T-helper 1 cell (primary cell): ENCODE data around the gene APOF.
"Not testable (repeated sequence)": the region's sequence is repeated elsewhere in the genome, so short reads cannot be mapped to it uniquely, and the experiment has no call there.

ENCODE experiments used
- DNase-seq, 5 donors: peaks; one replicate each; pipeline ENCODE4 v3.0.0-alpha.2; 2012 to 2020
- total RNA-seq, 4 donors: gene quantifications; one replicate each; lab custom pipeline; 2026; lab: John Stamatoyannopoulos, UW

Gene APOF
- 0 to 0.15 (median 0) reads per million in 4 donors for total RNA-seq

GRCh38 chr12:56362130-56363059 lies at the start of gene APOF:
Gene APOF, minus strand, starts transcription at chr12:56362857. Its CDS starts 112 bp downstream, at chr12:56362745.
- DNase-seq: no peak

- DNase-seq: no peak
Measured at GRCh38 chr12:56411781-56412639, 49.4 kb upstream of the APOF start.

GRCh38 chr12:56410768-56411167 lies 48.1 kb upstream of the APOF start:
- no peak for DNase-seq

- no peak for DNase-seq
Measured at GRCh38 chr12:56408799-56409417, 46.3 kb upstream of the APOF start.

DNA sequence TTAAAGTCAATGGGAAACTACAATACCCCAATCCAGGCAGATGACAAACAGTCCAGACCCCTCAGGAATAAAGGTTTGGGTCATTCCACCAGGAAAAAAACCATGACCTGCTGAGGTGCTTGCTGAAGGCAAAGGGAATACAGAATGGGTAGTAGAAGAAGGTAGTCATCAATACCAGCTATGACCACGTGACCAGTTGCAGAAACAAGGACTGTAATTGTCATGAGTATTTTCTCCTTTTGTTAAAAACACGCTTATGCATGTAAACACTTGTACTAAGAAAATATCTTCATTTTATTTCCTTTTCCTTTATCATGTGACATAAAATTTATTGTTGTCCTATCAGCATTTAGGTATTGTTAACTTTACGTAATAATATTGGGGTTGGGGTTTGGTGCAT lies 41.6 kb upstream of the APOF start:
- not testable (repeated sequence) for DNase-seq

DNA sequence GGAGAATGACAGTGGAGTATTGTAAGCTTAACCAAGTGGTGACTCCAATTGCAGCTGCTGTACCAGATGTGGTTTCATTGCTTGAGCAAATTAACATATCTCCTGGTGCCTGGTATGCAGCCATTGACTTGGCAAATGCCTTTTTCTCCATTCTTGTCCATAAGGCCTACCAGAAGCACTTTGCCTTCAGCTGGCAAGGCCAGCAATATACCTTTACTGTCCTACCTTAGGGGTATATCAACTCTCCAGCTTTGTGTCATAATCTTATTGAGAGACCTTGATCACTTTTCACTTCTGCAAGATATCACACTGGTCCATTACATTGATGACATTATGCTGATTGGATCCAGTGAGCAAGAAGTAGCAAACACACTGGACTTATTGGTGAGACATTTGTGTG lies 39.0 kb upstream of the APOF start:
- not testable (repeated sequence) for DNase-seq

GRCh38 chr12:56401125-56401524 lies 38.5 kb upstream of the APOF start:
- not testable (repeated sequence) for DNase-seq

GRCh38 chr12:56399466-56399865 lies 36.8 kb upstream of the APOF start:
- not testable (repeated sequence) for DNase-seq

- no peak for DNase-seq
Measured at GRCh38 chr12:56398324-56398723, 35.7 kb upstream of the APOF start.

GRCh38 chr12:56392331-56392730 lies 29.7 kb upstream of the APOF start:
- DNase-seq: no peak

DNA sequence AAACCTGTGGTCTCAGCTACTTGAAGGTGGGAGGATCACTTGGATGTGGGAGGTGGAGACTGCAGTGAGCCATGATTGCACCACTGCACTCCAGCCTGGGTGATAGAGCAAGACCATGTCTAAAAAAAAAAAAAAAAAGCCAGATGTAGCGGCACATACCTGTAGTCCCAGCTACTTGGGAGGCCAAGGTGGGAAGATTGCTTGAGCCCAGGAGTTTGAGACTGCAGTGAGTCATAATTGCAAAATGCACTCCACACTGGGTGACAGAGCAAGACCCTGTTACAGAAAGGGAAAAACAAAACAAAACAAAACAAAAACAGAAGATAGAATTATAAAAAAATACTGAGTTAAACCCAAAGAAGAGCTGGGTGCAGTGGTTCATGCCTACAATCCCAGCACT lies 29.1 kb upstream of the APOF start:
- no peak for DNase-seq

- DNase-seq: no peak
Measured at GRCh38 chr12:56389412-56389811, 26.8 kb upstream of the APOF start.

DNA sequence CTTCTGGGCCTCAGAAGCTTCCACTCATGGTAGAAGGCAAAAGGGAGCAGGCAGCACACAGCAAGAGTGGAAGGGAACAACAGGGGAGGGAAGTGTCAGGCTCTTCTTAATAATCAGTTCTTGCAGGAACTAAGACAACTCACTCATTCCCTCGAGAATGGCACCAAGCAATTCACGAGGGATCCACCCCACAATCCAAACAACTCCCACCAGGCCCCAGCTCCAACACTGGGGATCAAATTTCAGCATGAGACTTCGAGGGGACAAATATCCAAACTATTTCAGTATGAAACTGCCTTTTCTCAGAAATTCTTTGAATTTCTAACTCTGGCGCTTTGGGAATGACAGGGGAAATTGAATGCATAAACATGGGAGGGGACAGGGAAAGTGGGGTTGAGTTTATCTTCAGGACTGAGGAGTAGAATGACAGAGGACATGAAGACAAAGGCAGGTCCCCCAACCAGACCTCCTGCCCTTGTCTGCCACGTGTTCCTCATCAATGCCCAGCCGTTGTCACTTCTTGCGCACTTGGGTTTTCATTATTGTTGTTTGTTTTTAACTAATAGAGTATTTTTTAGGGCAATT lies 24.6 kb upstream of the APOF start:
- no peak for DNase-seq

- no peak for DNase-seq
Measured at GRCh38 chr12:56385873-56386272, 23.2 kb upstream of the APOF start.

- no peak for DNase-seq
Measured at GRCh38 chr12:56382611-56383010, 20.0 kb upstream of the APOF start.

- DNase-seq: no peak
Measured at GRCh38 chr12:56377989-56378316, 15.3 kb upstream of the APOF start.

- no peak for DNase-seq
Measured at GRCh38 chr12:56377310-56377988, 14.8 kb upstream of the APOF start.

GRCh38 chr12:56375598-56376434 lies 13.2 kb upstream of the APOF start:
- no peak for DNase-seq

DNA sequence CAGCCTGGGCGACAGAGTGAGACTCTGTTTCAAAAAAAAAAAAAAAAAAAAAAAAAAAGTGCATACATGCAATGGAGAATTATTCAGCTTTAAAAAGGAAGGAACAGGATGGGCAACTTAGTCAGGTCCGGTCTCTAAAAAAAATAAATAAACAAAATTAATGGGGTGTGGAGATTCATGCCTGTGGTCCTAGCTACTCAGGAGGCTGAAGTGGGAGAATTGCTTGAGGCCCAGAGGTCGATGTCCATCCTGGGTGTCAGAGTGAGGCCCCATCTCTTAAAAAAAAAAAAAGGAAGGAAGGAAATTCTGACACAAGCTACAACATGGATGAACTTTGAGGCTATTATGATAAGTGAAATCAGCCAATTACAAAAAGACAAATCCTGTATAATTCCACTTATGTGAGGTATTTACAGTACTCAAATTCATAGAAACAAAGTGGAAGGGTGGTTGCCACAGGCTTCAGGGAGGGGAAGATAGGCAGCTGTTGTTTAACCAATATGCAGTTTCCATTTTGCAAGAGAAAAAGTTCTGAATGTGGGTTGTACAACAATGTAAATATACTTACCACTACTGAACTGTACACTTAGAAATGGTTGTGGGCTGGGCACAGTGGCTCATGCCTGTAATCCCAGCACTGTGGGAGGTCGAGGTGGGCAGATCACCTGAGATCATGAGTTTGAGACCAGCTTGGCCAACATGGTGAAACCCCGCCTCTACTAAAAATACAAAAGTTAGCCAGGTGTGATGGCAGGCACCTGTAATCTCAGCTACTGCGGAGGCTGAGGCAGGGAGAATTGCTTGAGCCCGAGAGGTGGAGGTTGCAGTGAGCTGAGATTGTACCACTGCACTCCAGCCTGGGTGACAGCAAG lies 12.3 kb upstream of the APOF start:
- no peak for DNase-seq

- no peak for DNase-seq
Measured at GRCh38 chr12:56373515-56373914, 10.9 kb upstream of the APOF start.
